Stimulated activated CD4-positive, alpha-beta T cell treated with anti-CD3 and anti-CD28 coated beads, TNF-alpha, amount 100 ng/mL, for 1 hour (primary cell): ENCODE measurements around the gene AFF1.
"Not testable (repeated sequence)": the region's sequence is repeated elsewhere in the genome, so short reads cannot be mapped to it uniquely, and the experiment has no call there.

Experiments used
- DNase-seq, 3 donors: peaks; one replicate each; pipeline ENCODE4 v3.0.0-alpha.2; 2020; ENCODE audit warnings: low read depth in 3 of 3, low spot score in 1 of 3

AFF1 gene

DNA sequence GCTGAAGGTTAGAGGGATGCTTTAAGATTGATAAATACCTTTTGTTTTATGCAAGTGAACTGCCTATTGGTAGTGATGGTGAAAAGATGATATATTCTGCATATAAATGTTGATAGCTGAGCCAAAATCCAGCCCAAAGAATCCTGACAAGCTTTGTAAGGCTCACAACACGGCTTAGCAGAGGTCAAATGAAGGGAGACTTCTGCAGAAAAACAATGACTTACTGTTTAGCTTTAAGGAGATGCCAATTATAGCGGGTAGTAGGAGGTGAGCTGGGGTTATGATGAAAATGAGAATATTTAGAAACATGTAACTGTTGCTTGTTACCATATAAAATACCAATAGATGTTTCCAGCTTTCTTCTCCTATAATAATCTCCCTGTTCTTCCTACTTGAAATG lies 97.1 kb downstream of the AFF1 start:
- no peak for DNase-seq

DNA sequence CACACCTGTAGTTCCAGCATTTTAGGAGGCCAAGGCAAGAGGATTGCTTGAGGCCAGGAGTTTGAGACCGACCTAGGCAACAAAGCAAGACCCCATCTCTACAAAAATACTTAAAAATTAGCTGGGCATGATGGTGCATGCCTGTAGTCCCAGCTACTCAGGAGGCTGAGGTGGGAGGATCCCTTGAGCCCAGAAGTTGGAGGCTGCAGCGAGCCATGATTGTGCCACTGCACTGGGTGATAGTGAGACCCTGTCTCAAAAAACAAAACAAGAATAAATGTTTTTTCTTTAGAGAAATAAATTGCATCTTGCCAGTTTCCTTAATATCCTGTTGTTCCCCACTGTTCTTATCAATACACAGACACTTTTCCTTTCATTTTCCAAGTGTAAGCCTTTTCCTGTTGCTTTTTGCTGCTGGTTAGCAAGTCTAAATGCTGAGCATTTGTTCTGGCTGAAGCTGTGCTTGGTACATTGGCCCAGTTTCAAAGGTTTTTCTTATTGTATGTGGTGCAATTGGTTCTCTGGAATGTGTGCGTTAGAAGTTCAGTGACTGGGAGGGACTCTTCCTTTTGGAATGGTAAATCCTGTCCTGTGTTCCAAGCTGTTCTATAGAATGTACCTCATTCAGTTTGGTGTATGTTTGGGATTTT lies 98.2 kb downstream of the AFF1 start:
- no peak for DNase-seq

DNA sequence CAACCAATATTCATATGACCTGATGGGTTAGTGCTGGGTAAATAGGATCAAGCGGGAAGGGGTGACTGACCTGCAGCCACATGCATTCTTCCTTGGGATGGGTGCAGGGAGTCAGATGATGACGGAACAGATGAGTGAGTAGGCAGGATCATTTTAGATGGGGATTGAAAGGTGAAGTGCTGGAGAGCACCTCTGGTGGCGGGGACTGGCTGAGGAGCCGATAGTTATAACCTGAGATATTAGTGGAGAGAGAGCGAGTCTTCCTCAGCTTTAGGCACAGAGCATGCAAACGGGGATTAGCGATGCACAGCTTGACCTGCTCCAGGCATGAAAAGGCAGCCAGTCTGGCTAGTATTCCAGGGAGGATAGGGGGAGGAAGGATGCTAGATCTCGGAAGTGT lies 99.1 kb downstream of the AFF1 start:
- DNase-seq = no peak

DNA sequence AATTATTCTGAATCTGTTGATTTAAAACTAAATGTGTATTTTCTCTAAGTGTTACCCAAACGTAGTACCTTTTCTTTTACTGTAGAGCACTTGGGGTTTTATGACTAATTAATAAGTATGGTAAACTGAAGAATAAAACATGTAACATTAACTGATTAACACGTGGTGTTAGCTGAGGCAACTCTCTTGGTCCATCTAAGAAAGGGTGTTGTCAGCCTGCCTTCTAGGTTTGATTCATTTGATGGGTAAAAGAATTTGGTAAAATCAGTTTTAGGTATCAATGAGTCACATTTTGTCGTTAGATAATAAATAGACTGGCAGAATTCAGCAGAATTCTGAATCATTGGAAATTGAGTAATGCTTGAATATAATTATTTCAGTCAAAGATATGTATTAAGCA lies 99.7 kb downstream of the AFF1 start:
- no peak for DNase-seq

DNA sequence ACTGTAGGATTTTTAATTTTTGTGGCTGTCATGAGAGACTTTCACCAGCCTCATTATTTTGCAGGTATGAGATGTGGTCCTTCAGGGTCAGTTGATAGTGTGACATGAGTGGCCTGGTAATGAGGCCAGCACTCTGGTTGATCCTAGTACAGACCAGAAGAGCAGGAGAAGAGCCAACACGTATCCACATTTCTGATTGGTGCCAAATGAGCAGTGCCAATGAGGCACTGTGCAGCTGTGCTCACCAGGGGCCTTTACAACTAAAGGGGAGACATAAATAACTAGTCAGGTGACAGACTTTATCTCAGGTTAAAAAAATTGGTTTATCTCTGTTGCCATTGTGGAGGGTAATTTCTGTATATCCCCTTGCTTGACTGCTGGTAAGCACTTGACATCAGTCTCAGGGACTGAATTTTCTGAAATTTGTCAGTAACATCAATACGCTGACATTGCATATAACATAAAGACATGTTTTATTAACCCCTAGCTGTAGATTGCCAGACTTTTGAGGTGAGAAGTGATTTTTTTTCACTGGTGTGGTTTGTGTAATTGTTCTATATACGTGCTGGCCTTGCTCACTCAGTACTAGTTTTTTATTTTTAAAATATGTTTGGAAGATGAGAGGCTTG lies 101.2 kb downstream of the AFF1 start:
- no peak for DNase-seq

DNA sequence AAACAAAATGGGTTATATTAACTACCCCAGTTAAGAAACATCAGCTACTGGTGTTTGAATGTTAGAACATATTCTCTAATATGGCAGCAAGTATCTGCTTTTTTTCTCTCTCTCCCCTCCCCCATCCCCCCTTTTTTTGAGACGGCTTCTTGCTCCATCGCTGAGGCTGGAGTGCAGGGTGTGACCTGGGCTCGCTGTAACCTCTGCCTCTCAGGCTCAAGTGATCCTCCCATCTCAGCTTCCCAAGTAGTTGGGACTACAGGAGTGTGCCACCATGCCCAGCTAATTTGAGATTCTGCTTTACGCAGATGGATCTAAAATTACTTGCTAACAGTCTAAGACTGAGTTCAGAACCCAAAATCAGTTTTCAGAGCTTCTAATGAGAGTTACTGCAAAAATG lies 101.9 kb downstream of the AFF1 start:
- no peak for DNase-seq

DNA sequence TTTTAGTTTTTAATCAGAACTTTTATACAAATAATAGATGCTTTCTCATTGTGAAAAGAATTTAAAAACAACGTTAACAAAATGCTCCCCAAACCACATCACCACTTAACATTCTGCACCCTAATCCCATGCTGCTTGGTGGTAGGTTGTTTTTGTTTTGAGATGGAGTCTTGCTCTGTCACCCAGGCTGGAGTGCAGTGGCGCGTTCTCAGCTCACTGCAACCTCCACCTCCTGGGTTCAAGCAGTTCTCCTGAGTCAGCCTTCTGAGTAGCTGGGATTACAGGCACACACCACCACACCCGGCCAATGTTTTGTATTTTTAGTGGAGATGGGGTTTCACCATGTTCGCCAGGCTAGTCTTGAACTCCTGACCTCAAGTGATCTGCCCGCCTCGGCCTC lies 102.4 kb downstream of the AFF1 start:
- not testable (repeated sequence) for DNase-seq

DNA sequence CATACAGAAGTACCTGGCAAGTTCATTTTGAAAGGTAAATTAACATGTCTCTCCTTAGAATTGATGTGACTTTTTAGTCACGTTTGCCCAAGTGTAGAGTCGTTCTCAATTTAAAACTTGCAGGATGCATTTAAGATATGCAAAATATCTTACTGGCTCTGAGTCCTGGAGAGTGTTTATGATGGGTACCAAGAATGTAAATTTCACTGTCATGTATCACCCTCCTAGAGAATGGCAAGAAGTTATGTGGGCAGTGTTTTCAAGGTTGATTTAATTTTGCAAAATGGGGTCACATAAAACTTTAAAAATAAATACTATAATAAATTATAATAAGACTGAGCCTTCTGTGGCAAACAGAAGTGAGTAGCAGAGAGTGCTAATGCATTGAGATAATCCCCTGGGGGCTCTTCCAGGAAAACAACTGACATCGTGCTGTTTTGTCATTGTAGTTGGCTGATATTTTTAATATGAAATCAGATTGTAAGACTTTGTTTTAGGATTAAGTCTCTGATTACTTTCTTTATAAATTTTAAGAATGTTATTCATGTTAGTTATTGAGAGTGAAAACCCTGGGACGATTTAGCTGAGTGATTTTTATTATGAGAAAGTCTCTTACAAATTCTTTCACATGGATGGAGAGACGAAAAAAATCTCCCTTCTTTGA lies 103.0 kb downstream of the AFF1 start:
- no peak for DNase-seq

DNA sequence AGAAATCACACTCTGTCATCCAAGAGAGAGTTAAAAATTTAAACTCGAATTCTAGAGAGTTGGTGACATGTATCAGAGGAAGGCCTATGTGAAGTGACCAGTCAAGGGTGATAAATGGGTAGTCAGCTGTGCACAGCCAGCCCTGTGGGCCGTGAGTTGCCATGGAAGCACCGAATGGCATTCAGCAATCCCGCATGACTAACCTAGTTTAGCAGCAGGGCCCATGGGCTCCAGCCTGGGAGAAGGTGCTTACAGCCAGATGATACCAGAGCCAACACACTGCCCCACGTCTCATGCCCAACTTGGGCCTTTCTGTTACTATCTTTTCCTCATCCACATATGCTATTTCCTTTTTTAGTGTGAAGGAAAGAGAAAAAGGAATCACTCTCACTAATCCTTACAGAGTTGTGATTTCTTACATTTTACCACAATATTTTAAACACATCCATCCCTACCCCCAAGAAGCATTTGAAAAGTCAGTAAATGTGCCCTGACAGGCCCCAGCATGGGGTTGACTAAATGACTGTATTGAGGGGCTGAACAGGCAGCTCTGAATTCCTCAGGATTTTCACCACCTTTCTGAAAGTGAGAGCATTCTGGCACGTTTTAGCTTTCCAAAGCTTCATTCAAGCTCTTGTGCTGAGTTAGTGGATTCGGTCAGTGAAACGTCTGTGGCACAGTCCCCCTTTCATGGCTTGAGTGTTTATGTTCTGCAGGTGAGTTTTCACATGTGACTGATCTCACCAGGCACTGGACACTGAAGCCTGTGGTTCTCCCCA lies 104.2 kb downstream of the AFF1 start:
- DNase-seq = no peak

DNA sequence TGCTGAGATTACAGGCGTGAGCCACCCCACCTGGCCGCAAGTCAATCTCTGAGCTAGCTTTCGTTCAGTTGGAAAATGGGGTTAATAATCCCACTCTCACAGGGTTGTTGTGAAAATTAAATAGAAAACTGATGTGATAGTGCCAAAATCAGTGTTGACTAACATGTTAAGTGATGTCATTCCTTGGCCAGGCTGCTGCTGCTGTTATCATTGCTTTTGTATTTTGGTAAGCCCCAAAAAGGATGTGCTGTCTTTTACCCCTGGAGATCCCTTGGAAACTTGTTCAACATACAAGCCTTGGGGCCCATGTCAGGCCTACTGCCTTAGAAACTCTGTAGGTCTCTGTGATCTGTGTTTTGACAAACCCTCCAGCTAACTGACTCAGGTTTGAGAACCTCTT lies 106.3 kb downstream of the AFF1 start:
- DNase-seq = no peak

DNA sequence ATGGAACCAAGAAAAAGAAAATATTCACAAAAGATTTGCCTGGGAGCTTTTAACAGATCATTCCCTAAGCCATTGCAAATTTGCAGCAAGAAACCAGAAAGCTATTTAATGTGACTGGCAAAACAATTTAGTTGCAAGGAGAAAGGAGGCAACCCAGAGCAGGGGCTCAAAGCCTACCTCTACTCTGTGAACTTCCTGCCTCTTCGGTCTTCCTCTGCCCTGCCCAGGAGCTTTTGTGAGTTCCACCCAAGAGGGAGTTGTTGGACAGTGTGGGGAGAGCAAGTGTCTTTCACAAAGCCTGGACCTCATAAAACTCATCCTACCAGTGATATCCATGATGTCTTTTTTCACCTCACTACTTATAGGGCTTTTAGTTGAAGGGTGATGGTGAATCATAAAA lies 107.4 kb downstream of the AFF1 start:
- DNase-seq = no peak

DNA sequence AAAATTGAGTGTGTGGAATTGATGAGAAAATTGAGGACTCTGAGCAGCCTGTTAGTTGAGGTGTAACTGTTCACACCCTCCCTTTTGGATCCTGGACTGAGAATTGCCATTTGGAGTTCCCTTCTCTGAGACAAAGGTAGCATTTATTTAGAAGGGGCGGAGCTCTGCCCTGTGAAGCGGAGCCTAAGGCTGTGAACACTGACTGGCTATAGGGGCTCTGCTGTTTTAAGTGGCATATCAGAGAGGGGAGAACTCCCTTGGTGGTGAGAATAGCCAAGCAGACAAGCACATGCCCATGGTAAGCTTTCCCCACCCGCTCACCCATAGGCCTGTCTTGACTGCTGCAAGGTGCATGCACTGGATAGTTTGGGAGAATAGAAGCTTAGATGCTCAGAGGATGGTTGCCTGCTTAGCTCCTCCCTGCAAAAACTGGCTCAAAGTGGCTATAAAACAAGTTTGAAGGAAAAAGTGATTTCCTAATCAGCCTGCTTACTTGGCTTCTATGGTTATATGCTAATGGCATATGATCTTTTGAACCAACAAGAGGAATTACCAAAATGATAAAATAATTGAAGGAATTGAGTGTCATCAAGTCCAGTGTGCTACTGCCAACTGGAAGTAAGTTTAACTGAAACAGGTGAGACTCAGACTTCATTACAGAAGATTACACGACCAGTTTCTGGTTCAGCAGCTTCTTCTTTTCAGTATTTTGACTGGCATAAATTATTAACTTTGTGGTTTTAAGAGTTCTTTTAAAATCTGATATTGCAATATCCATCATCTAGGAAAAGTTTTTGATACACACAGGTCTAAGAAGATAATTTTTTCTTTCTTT lies 108.4 kb downstream of the AFF1 start:
- DNase-seq = no peak

DNA sequence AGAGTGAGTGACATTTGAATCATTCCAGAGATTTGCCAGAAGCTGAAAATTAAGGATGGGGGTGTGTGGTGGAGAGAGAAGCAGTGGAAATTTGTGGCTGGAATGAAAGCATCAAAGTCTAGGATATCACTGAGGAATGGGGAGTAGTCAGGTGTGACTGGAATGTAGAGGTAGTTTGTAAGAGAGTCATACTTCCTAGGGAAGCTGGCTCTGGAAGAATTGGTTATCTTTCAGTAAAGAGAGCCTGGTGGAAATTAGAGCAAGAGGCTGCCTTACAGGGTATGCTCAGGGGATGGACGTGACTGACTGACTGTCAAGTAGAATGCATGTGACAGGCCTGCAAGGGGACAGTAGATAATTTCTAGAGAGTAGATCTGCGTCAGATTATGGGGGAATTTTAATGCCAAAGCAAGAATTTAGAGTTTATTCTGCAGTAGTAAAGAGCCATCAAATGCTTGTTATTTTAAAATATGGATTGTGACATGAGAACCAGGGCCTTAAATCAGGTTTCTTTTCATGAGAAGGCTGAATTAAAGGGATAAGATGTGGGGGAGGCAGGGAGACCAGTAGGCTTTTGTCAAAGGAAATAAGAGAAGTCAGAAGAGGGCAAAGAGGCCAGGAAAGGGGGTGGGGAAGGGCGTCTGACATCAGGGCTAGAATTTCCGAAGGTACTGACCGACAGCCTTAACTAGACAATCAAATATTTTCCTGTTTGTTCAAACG lies 109.9 kb downstream of the AFF1 start:
- DNase-seq = no peak

DNA sequence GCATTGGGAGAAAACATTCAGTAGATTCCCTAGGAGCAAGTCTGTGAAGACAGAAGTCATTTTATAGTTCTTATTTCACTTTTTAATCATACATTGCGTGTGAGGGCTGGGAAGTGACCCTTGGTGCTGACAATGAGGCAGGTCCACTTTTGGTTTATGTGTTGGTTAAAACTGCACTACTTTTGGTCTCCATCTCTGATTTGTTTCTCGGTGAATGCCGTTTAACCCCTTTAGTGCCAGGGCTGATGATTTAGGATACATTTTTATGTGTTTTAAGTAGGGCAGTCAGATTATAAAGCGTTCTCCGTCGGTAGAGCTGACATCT lies 110.4 kb downstream of the AFF1 start:
- no peak for DNase-seq

DNA sequence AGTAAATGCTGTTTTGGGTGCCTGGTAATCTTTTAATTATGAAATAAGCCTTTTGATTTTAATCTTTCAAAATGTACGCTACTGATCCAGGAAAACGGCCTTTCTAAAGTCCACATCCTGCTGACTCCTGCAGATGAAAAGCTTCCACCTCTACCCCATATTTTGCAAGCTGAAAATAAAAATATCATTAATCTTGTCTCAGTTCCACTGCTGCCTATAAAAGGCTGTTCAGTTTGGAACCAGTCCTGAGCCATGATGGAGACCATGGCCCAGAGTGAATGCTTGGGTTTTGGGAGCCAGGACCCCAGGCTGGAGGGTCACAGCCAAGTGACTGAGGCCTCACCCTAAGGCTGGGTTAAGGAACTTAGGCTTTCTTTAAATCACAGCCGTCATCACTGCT lies 110.8 kb downstream of the AFF1 start:
- DNase-seq = no peak

DNA sequence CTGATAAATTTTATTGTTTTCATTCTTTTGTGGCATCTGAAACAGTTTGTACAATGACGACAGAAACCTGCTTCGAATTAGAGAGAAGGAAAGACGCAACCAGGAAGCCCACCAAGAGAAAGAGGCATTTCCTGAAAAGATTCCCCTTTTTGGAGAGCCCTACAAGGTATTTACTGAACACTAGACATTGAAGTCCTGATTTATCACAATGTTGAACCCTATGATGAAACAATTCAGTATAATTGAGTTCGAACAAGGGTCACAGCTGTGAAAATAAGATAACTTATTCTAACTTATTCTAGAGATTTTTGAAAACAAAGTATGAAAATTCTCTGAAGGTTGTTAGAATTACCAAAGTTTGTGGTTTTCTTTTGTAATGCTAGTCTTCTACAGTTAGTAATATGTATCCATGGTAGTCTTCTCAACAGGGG lies 111.3 kb downstream of the AFF1 start:
- DNase-seq = no peak

DNA sequence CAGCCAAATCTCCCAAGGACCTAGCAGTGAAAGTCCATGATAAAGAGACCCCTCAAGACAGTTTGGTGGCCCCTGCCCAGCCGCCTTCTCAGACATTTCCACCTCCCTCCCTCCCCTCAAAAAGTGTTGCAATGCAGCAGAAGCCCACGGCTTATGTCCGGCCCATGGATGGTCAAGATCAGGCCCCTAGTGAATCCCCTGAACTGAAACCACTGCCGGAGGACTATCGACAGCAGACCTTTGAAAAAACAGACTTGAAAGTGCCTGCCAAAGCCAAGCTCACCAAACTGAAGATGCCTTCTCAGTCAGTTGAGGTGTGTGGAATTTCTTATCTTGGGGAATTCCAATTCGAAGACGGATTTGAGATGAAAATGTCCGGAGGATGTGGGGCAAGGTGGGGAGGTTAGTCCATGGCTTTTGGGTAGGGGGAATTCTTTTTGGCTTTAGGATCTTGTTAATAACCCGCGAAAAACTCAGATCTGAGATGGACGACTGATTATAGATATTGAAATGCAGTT lies 112.5 kb downstream of the AFF1 start:
- no peak for DNase-seq

DNA sequence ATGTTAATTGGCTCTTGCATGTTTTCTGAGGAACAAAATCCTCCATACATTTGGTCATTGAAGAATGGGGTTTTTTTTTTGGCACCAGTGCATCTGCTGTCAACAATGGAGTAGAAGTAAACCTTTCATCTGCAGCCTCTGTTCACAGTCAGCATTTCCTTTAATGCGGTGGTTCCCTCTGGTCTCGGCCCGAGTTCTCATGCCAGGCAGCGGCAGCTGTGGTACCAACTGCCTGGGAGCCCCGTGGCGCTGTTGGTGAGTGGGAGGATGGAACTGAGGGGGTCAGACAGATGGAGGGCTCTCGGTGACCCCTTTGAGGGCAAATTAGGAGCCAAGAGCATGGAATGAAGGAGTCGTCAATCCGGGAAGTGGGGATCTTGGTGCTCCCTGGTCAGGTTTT lies 114.7 kb downstream of the AFF1 start:
- no peak for DNase-seq

DNA sequence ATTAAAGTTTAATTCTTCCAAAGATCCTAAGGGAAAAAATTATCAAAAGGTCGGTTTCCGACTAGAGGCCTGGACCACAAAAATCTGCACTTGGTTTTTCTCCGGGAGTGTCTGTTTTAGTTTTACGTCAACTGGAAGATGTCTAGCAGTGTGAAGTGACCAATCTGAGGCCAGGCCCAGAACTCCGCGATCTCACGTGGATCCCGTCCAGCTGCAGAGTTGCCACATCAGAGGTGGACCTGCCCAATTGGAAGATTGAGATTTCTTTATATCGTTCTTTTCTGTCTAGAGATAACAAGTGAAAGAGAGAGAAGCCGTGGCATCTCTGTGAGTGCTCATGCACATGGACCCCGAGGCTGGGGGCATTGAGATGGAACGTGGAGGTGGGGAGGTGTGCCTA lies 115.8 kb downstream of the AFF1 start:
- no peak for DNase-seq

DNA sequence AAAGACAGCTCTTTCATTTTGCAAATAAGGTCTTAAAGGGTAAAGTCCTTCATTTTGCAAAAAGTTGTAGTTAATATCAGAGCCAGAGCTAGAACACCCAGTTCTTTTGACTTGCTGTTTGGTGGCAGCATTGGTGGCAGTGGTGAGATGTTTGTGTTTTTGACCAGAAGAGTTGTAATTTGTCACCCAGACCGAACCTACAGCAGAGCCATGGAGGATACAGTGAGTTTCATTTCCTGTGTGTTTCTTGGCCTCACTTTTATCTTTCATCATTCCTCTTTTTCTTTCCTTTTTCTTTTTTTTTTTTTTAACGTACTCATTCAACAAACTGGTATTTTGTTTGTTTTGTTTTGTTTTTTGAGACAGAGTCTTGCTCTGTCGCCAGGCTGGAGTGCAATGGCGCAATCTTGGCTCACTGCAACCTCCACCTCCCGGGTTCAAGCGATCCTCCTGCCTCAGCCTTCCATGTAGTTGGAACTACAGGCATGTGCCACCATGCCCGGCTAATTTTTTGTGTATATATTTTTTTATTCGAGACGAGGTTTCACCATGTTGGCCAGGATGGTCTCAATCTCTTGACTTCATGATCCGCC lies 116.4 kb downstream of the AFF1 start:
- no peak for DNase-seq
